Tongue (tissue), 2 donors: ENCODE measurements around the gene HOXB3. TPM values are rescaled to one million over a fixed set of nuclear protein-coding genes. Genes with fewer than 3 reads are reported as not detected.

ENCODE experiments used
- DNase-seq: peaks from one replicate; pipeline ENCODE4 v3.0.0-alpha.2; 2015
- total RNA-seq: library from RNA; depleted of rRNA; stranded (reverse); fragments of >200 nt; gene quantifications from one replicate; pipeline ENCODE4 v1.2.3, GENCODE V29; 2014

The HOXB3 gene
- total RNA-seq, 1 donor from 2014 or later = 3.4 TPM

GRCh38 chr17:48586355-48587258 is 3.4 kb downstream of the HOXB3 start:
- DNase-seq = no peak

GRCh38 chr17:48584223-48584741 is 5.8 kb downstream of the HOXB3 start:
- no peak for DNase-seq

DNA sequence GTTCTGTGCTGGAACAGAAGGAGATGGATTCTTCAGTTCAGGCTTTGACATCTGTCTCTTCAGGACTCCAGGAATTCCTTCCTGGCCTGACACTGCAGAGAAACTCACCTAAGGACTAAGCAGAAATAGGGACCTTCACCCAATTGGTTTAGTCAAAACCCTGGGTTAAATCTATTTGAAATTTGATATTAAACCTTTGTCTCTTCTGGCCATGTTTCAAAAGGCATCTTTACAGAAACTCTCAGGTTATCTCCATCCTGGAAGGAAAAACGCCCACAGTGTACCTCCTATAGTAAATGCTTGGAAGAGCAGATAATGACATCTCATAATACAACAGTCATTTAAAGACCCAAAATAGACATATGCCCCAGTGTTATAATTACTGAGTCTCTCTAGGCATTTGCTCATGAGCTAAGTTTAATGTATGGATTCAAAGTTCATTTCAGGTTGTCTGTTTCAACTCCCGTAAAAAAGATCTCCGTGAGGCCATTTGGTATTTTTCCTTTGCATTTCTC is 6.3 kb downstream of the HOXB3 start:
- DNase-seq = no peak

GRCh38 chr17:48582750-48583069 is 7.3 kb downstream of the HOXB3 start:
- DNase-seq = no peak

GRCh38 chr17:48579760-48580554 is 10.1 kb downstream of the HOXB3 start:
- no peak for DNase-seq

DNA sequence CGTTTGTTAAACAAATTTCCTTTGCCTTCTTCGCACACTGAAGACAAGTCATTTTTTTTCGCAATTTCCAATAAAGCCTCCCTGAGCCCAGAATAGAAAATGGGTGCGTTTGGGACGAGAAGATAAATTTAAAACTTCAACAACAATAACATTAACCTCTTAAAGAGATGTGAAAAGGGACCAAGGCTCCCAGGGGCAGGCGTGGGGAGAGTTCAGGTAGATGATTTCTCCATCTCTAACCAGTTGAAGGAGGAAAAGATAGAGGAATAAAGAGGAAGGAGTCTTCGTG is 10.6 kb downstream of the HOXB3 start:
- DNase-seq = no peak

DNA sequence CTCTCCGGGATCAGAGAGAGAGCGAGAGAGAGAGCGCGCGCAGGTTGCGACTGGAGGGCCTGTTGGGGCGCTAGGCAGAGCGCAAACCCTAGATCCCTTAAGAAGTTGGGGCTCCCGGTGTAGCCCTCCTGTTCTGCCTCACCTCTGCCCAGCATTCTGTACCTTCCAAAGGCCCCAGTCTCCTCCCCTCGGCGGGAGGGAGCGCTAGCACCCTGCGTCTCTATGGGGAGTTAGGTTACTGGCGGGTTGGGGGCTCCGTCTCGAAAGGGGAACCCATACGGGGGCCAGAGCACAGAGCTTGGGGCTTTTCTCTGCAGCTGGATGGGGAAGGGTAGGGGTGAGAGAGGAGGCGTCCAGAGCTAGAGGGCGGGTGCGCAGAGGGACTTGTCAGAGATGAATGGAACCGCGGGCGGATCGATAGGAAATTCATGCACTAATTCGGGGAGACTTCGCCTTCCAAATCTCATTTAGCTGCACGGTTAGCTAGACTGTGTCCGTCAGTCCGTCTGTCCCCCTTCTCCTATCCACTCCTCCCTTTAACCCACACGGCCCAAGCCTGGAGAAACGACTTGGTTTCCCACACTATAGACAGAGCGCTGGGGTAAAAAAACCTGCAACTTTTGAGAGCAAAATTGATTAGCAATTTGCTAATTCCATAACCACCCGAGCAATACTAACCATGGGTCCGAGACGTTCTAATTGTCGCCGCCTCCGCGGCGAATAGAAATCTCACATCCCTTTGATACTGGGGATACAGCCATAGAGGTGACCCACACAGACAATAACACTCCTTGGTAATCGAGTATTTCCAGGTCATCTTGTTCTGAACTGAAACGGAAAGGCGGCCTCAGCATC is 11.2 kb downstream of the HOXB3 start:
- no peak for DNase-seq

DNA sequence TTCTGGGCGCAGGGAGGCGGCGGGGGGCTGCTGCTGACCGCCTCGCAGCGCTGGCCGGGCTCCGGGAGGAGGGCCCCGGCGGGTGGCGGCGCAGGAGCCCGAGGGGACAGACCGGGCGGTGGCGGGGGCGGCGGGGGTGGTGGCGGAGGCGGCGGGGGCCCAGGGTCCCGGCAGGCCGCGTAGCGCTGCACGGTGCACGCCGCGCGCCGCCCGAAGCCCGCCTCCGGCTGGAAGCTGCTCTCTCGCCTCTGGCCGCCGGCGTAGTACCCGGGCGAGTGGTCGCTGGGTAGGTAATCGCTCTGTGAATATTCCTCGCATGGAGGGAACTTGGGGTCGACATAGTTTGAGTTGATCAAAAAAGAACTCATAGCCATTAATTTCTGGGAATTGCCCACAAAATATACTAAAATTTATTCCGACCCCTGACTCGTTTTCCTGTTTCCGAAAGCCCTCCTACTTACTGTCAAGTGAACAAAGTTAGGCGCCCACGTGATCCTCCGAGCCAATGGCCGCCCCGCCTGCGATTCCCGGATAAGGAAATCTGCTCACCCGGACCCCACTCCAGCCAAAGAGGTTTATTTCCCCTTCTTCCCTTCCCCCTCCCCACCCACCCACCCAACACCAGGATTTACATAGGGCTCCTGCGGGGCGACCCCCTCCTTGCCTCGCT is 12.0 kb downstream of the HOXB3 start, which contains the start of gene HOXB4:
Gene HOXB4 (minus strand): TSS at position 405 of the 670 bp plus-strand sequence. CDS start 31 bp downstream, at position 374.
- peak; percentile 82 for DNase-seq

GRCh38 chr17:48577330-48577945 is 12.6 kb downstream of the HOXB3 start:
- DNase-seq = no peak

DNA sequence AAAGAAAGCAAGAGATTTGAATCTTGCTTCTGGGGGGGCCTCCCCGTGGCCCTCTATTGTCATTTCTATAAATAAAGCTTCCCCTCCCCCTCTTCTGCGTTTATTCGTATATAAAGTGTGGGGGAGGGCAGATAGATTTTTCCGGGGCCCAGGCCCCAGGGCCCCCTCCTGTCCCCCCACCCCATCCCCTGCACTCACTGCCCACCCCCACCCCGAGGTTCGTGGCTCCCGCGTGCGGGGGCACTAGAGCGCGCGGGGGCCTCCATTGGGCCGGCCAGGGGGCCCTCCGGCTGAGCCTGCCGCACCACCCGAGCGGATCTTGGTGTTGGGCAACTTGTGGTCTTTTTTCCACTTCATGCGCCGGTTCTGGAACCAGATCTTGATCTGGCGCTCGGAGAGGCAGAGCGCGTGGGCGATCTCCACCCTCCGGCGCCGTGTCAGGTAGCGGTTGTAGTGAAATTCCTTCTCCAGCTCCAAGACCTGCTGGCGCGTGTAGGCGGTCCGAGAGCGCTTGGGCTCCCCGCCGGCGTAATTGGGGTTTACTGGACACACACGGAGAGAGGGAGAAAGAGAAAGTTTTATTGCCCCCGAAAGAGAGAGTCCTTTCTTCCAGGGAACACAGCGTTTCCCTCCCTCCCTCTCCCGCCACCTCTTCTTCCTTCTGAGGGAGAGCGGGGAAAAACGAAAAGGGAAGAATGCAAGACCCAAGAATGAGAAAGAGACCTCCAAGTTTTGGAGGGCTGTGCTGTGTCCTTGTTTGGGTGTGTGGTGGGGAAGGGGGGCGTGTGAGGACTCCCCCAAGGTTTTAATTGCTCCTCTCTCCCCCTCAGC is 13.3 kb downstream of the HOXB3 start:
- DNase-seq = no peak

- no peak for DNase-seq
These were observed 14.2 kb downstream of the HOXB3 start for GRCh38 chr17:48575673-48576478.

- DNase-seq = no peak
These were observed 14.9 kb downstream of the HOXB3 start for GRCh38 chr17:48575066-48575582.

DNA sequence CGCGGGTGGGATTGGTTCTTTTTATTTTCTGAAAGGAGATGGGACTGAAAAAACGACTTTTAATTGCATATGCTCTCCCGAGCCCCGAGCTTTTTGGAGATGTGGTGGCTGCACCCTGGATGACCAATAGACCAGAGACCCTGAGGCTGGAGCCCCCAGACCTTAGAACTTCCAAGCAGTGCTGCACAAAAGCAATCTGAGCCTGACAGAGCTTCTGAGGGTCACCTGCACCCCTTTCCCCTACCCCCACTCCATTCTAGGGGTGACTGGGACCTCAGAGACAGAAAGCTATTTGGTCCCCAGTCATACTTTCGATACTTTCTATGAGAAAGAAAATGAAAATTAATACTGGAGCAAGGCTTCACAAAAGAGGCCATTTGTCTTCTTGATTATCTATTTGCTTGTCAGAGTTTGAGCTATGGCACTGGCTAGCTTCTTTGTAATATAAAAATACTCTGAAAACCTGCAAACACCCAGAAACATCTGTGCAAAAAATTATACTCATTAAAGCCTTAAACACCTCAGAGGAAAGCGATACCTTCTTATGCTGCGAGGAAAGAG is 15.5 kb downstream of the HOXB3 start:
- DNase-seq = no peak

GRCh38 chr17:48571826-48572417 is 18.1 kb downstream of the HOXB3 start:
- DNase-seq = no peak

DNA sequence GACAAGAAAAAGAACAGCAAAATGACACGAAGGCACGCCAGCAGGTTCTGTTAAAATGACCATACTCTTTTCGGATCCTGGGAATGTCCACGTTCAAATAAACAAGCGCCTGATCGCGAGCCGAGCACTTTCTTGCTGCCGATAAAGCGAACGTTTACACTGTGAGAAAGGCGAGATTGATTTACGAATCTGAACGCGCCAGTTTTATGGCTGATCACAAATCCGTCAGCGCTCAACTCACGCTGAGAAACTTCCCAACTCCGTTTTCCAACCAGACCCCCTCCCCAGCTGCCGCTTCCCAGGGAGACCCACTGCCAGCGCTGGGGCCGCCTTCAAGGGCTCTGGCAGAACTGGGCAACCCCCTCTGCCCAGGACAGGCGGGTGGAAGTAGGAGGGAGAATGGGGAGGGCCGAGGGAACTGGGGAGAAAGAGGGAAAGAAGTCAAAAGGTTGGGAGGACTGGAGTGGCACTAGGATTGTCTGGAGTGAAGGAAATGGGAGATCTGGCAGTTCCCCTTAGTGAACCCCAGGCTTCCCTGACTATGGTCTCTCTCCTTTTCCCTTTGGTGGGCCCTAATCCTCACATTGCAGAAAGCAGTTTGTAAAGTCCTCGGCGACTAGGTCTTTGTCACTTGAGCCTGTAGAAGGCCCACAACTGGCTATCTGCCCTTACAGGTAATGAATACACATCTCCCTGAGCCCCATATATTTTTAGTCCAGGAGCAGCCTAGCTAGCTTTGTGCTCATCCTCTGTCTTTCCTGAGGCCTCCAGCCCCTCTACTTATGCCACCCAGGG is 18.8 kb downstream of the HOXB3 start:
- no peak for DNase-seq

GRCh38 chr17:48570325-48571023 is 19.6 kb downstream of the HOXB3 start:
- no peak for DNase-seq
